Measurements from ENCODE around the gene KBTBD6.
"Not testable (repeated sequence)": the region's sequence is repeated elsewhere in the genome, so short reads cannot be mapped to it uniquely, and the experiment has no call there.

The KBTBD6 gene

GRCh38 chr13:41133951-41134350, 1.3 kb upstream of the KBTBD6 start:
- no peak for DNase-seq

GRCh38 chr13:41131660-41132511, 716 bp downstream of the KBTBD6 start:
- not testable (repeated sequence) for DNase-seq

GRCh38 chr13:41131189-41131588, 1.4 kb downstream of the KBTBD6 start:
- not testable (repeated sequence) for DNase-seq

GRCh38 chr13:41130356-41130755, 2.2 kb downstream of the KBTBD6 start:
- no peak for DNase-seq

DNA sequence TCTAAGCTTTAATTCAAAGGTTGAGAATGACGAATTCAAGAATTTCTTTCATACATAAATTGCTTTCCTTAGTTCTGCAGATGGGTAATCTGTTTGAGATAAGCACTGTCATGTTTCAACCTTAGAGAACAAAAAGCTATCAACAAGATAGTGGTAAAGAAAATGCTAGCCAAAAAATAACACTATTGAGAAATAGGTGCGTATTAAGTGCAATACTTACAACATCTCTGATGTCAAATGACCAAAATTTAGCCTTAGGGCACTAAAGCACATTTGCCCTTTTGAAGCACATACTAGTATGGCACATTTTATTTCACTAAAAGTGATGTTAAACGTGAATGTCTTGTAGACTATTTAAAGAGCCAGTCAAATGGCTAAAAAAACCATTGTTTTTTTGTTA, 4.9 kb downstream of the KBTBD6 start:
- DNase-seq, result peak; percentile 39

GRCh38 chr13:41122838-41123237, 9.8 kb downstream of the KBTBD6 start:
- DNase-seq, result no peak

DNA sequence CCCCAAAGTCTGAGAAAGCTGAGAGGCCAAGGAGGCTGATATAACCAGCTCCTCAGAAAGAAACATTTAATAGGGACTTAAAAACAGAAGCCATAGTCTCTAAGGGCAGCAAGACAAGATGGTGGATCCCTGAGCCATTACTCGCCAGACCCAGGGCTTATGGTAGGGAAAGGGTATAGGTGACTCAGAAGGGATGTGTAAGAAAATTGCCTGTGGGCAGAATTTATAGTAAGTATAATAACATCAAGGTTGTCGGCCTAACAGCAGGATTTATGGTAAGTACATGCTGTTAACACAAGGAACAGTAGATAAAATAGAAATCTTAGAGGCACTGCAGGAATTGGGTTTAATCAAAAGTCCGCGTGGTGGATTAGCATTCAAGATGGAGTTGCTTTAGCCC, 14.7 kb downstream of the KBTBD6 start:
- no peak for DNase-seq

DNA sequence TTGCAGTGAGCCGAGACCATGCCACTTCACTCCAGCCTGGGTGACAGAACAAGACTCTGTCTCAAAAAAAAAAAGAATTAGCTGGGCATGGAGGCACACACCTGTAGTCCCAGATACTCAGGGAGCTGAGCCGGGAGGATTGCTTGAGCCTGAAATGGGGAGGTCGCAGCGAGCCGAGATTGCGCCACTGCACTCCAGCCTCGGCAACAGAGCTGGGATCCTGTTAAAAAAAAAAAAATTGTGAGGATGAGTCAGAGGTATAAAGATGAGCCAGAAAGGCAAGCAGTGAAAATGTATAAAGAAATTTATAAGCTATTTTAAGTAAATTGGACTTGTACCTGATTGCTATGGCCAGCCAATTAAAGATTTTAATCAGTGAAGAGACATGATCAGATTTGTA, 21.1 kb downstream of the KBTBD6 start:
- peak; percentile 59 for DNase-seq

DNA sequence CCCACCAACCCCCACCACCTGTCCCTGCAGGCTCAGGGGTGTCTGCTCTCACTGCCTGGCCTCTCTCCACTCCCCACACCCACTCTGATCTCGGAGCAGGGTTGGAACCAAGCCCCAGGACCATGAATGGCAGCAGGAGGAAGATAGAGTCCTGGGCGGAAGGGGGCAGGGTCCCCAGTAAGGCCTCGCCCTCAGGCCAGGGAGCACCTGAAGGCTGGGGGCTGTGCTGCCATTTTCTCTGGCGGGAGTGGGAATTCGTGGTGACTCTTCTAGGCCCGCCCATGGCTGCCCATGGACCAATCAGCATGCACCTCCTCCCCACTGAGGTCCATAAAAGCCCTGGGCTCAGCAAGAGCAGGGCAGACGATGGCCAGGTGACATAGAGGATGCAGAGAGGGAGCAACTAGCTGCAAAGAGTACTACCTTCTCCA, 25.0 kb downstream of the KBTBD6 start:
- DNase-seq, result no peak

DNA sequence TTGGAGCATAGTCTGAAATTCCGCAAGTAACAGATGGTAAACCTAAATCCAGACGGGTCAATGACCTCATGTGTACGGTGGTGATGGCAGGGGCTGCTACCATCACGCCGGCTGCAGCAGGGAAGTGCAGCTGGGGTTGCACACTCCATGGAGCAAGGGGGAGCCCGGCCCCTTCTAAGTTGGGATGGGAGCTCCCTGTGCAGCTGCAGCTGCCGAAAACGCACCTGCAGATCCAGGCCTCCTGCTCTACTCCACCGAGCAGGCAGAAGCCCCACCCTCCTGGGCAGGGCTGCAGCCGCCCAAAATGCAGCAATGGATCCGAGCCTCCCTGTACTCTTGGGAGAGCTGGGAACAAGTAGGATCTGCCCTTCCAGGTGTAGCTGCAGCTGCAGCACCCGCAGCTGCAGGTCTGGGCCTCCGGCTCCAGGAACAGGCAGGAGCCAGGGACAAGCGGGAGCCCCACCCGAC, 25.5 kb downstream of the KBTBD6 start:
- no peak for DNase-seq

DNA sequence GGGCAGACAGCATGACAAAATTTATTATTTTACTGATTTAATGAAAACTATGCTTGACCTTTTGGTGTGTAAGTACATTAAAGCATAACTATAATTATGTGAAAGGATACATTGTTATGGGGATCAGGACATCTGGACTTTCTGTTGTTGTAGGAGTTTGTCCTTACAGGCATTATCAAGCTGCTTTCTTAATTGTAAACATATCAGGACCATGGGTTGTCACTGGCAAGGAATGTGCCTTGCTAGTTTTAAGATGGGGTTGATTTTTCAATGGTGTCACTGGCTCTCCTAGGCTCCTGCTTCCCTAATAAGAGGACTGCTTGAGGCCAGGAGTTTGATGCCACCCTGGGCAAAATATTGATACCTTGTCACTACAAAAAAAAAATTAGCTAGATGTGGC, 32.6 kb downstream of the KBTBD6 start:
- no peak for DNase-seq

DNA sequence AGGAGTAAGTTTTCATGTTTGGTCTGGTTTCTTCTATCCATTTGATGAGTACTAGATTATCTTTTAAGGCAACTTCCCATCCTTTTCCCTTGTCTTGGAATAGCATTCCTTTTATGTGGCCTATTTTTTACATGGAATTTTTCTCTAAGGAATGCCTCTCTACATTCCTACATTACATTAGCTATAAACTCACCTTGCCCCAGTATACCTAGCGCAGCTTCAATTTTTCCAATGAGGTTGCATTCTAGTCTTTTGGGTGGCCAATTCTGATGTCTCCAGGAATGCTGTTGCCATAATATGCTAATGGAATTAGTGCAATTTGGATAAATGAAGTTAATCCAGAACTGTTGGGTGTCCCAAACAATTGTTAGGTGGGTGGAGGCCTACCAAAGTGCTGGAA, 33.8 kb downstream of the KBTBD6 start:
- no peak for DNase-seq

GRCh38 chr13:41095681-41096080, 36.9 kb downstream of the KBTBD6 start:
- not testable (repeated sequence) for DNase-seq

DNA sequence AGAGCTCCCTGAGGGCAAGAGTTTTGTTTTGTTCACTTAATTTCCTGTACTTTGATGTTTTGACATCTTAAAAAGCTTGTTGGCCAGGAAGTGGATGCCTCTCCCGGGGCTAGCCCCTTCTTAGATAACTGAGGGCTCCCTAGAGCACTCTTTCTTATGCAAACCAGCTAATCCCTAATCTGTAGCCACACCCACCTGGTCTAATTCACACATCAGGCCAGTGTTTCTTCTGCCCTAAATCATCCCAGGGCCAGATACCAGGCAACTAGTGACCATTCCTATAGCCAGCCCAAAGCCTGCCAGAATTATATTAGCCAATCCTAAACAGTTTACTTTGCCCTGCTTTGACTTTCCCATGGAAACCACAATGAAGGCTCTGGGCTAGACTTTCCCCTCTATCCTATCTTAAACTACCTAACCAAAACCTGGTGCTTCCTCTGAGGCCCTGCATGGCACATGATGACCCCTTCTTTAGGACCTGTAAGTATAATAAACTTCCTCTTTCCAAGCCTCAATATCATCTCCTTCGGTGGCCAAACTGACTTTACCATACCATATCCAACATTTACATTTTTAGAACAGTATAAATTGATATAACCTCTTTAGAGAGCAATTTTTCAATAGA, 46.5 kb downstream of the KBTBD6 start:
- DNase-seq, result no peak

GRCh38 chr13:41079725-41080124, 52.9 kb downstream of the KBTBD6 start:
- DNase-seq, result no peak
